Measurements from ENCODE around the gene AGK.
"Not testable (repeated sequence)": the region's sequence is repeated elsewhere in the genome, so short reads cannot be mapped to it uniquely, and the experiment has no call there.

The AGK gene

GRCh38 chr7:141557360-141557759 lies 6.2 kb downstream of the AGK start:
- no peak for DNase-seq

GRCh38 chr7:141557831-141558531 lies 6.8 kb downstream of the AGK start:
- DNase-seq: not testable (repeated sequence)

GRCh38 chr7:141558544-141559183 lies 7.5 kb downstream of the AGK start:
- DNase-seq: no peak

GRCh38 chr7:141559961-141560360 lies 8.8 kb downstream of the AGK start:
- no peak for DNase-seq

- no peak for DNase-seq
These were observed 10.8 kb downstream of the AGK start for GRCh38 chr7:141562036-141562435.

GRCh38 chr7:141562543-141562942 lies 11.3 kb downstream of the AGK start:
- DNase-seq: no peak

GRCh38 chr7:141562972-141563371 lies 11.8 kb downstream of the AGK start:
- DNase-seq: no peak

- DNase-seq: no peak
These were observed 12.9 kb downstream of the AGK start for GRCh38 chr7:141563956-141564623.

- DNase-seq: no peak
These were observed 16.2 kb downstream of the AGK start for GRCh38 chr7:141567432-141567831.

GRCh38 chr7:141568227-141568626 lies 17.0 kb downstream of the AGK start:
- no peak for DNase-seq

GRCh38 chr7:141571059-141571458 lies 19.8 kb downstream of the AGK start:
- DNase-seq: no peak

GRCh38 chr7:141572175-141572574 lies 21.0 kb downstream of the AGK start:
- DNase-seq: no peak

- DNase-seq: no peak
These were observed 22.3 kb downstream of the AGK start for GRCh38 chr7:141573511-141573910.

GRCh38 chr7:141575164-141575563 lies 24.0 kb downstream of the AGK start:
- no peak for DNase-seq

- no peak for DNase-seq
These were observed 24.6 kb downstream of the AGK start for GRCh38 chr7:141575654-141576448.

- DNase-seq: no peak
These were observed 26.0 kb downstream of the AGK start for GRCh38 chr7:141577043-141577839.

GRCh38 chr7:141579953-141580352 lies 28.7 kb downstream of the AGK start:
- DNase-seq: not testable (repeated sequence)

GRCh38 chr7:141582063-141582462 lies 30.9 kb downstream of the AGK start:
- not testable (repeated sequence) for DNase-seq

GRCh38 chr7:141584935-141585334 lies 33.7 kb downstream of the AGK start:
- DNase-seq: no peak

GRCh38 chr7:141585592-141586510 lies 34.6 kb downstream of the AGK start:
- DNase-seq: no peak

GRCh38 chr7:141586878-141587277 lies 35.7 kb downstream of the AGK start:
- no peak for DNase-seq

Measured in activated CD8-positive, alpha-beta memory T cell treated with anti-CD3 and anti-CD28 coated beads, Interleukin-2, amount 50 U/mL, for 48 hours (primary cell).